ENCODE measurements around the gene EFCAB9.

Gene EFCAB9

DNA sequence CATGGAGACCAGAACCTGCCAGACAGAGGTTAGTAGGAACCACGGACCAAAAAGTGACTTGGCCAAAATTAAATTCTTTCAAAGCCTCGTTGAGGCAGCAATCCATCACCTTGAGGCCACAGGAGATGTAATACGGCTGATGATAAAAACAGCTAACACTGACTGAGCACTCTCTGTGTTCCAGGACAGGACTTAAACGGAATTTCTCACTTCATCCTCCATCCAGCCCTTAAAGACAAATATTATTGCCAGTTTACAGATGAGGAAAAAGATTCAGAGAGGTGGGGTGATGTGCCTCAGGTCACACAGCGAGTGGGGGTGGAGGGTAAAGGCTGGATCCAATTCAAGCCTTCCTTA is 31.0 kb upstream of the EFCAB9 start:
- DNase-seq, result no peak
- no peaks in the 10 kb centered on the region for H3K9me3 ChIP-seq (ENCODE audit: severe bottlenecking)
- TF ChIP-seq, protein P1, sequence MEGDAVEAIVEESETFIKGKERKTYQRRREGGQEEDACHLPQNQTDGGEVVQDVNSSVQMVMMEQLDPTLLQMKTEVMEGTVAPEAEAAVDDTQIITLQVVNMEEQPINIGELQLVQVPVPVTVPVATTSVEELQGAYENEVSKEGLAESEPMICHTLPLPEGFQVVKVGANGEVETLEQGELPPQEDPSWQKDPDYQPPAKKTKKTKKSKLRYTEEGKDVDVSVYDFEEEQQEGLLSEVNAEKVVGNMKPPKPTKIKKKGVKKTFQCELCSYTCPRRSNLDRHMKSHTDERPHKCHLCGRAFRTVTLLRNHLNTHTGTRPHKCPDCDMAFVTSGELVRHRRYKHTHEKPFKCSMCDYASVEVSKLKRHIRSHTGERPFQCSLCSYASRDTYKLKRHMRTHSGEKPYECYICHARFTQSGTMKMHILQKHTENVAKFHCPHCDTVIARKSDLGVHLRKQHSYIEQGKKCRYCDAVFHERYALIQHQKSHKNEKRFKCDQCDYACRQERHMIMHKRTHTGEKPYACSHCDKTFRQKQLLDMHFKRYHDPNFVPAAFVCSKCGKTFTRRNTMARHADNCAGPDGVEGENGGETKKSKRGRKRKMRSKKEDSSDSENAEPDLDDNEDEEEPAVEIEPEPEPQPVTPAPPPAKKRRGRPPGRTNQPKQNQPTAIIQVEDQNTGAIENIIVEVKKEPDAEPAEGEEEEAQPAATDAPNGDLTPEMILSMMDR (IDR thresholded peaks at IDR 0.05; ENCODE audit: low read depth, low read length), result no peak
- no peaks in the 10 kb centered on the region for H3K27me3 ChIP-seq (ENCODE audit: insufficient read depth, low read depth, severe bottlenecking)
- H3K36me3 ChIP-seq, result no peaks in the 10 kb centered on the region
- H3K27ac ChIP-seq, result no peak overlapping the region
- H3K4me3 ChIP-seq (ENCODE audit: low read depth, low read length), result no peak overlapping the region

- no peak overlapping the region for H3K27ac ChIP-seq
- DNase-seq, result no peak
- no peaks in the 10 kb centered on the region for H3K36me3 ChIP-seq
- no peaks in the 10 kb centered on the region for H3K9me3 ChIP-seq (ENCODE audit: severe bottlenecking)
- H3K27me3 ChIP-seq (ENCODE audit: insufficient read depth, low read depth, severe bottlenecking), result no peaks in the 10 kb centered on the region
- no peak overlapping the region for H3K4me3 ChIP-seq (ENCODE audit: low read depth, low read length)
- TF ChIP-seq, protein P1 (IDR thresholded peaks at IDR 0.05; ENCODE audit: low read depth, low read length), result no peak
Measured at GRCh38 chr5:172163346-172163745, 30.6 kb upstream of the EFCAB9 start.

- DNase-seq, result no peak
- TF ChIP-seq, protein P1 (IDR thresholded peaks at IDR 0.05; ENCODE audit: low read depth, low read length), result no peak
- H3K9me3 ChIP-seq (ENCODE audit: severe bottlenecking), result no peaks in the 10 kb centered on the region
- no peak overlapping the region for H3K4me3 ChIP-seq (ENCODE audit: low read depth, low read length)
- H3K27me3 ChIP-seq (ENCODE audit: insufficient read depth, low read depth, severe bottlenecking), result no peaks in the 10 kb centered on the region
- H3K36me3 ChIP-seq, result no peaks in the 10 kb centered on the region
- H3K27ac ChIP-seq, result no peak overlapping the region
Measured at GRCh38 chr5:172164769-172165212, 29.2 kb upstream of the EFCAB9 start.

- H3K4me3 ChIP-seq (ENCODE audit: low read depth, low read length), result no peak overlapping the region
- H3K9me3 ChIP-seq (ENCODE audit: severe bottlenecking), result no peaks in the 10 kb centered on the region
- TF ChIP-seq, protein P1 (IDR thresholded peaks at IDR 0.05; ENCODE audit: low read depth, low read length), result no peak
- H3K36me3 ChIP-seq, result no peaks in the 10 kb centered on the region
- H3K27me3 ChIP-seq (ENCODE audit: insufficient read depth, low read depth, severe bottlenecking), result no peaks in the 10 kb centered on the region
- no peak for DNase-seq
- H3K27ac ChIP-seq, result no peak overlapping the region
Measured at GRCh38 chr5:172165465-172165864, 28.5 kb upstream of the EFCAB9 start.

DNA sequence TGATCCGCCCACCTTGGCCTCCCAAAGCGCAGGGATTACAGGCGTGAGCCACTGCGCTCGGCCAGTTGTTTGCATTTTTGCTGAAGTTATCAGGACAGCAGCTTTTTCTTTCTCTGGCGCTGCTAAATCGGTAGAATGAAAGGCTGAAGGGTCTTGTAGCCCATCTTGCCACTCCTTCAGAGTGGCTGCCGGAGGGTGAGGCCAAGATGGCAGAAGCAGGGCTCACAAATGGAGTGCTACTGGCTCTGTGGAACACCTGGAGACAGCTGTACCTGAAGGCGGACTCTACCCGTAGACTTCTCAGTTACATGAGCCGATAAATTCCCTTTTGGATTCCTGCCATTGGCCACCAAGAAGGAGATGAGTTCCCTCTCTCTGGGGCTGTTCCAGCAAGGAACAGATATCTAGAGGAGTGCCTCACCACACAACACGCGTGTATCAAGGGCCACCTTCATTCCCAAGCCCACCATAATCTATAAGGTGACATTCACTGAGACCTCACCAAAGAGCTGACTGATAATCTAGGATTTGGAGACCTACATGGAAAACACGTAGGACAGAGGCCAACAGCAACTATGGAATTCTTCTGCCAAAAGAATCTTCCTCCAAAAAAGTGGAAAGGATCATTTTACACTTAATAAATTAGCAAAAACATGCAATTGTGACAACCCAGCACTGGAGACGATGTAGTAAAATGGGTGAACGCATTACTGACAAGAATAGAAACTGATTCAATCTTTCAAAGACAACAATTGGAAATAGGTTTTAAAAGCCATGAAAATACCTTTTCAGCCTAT is 27.7 kb upstream of the EFCAB9 start:
- no peak overlapping the region for H3K27ac ChIP-seq
- TF ChIP-seq, protein P1 (IDR thresholded peaks at IDR 0.05; ENCODE audit: low read depth, low read length), result no peak
- H3K9me3 ChIP-seq (ENCODE audit: severe bottlenecking), result no peaks in the 10 kb centered on the region
- no peaks in the 10 kb centered on the region for H3K36me3 ChIP-seq
- H3K27me3 ChIP-seq (ENCODE audit: insufficient read depth, low read depth, severe bottlenecking), result no peaks in the 10 kb centered on the region
- no peak overlapping the region for H3K4me3 ChIP-seq (ENCODE audit: low read depth, low read length)
- no peak for DNase-seq

- TF ChIP-seq, protein P1 (IDR thresholded peaks at IDR 0.05; ENCODE audit: low read depth, low read length), result no peak
- Histone ChIP-seq H3K36me3 (no peaks in the 10 kb centered on the region), H3K9me3 (ENCODE audit: severe bottlenecking) (no peaks in the 10 kb centered on the region), H3K27ac (peak overlapping the region; percentile 30), H3K4me3 (ENCODE audit: low read depth, low read length) (no peak overlapping the region), H3K27me3 (ENCODE audit: insufficient read depth, low read depth, severe bottlenecking) (no peaks in the 10 kb centered on the region)
- peak; percentile 45 for DNase-seq
Measured at GRCh38 chr5:172167895-172168294, 26.1 kb upstream of the EFCAB9 start.
